AG04449 (cell line): ENCODE results near the gene NEK11.
A peak's percentile ranks its signal among the peaks of the same experiment; 100 is the strongest.

ENCODE experiments used
- CTCF ChIA-PET: fragments of 350-600 bp; formaldehyde crosslinking; extraction: SDS; loops from one replicate; lab custom pipeline; 2021; ENCODE audit warnings: antibody characterized with exemption; lab: Yijun Ruan, JAX
- POLR2A ChIA-PET: fragments of 400-600, 350-600 bp; formaldehyde crosslinking; extraction: SDS; loops from one replicate; lab custom pipeline; 2020; ENCODE audit warnings: antibody characterized with exemption, inconsistent platforms; lab: Yijun Ruan, JAX
- DNase-seq: peaks from one replicate; pipeline ENCODE4 v3.0.0-alpha.2; 2010; ENCODE audit warnings: low read depth, low spot score
- H3K4me3 ChIP-seq: 2 replicates; pipeline ENCODE4 v1.5.1; 2011; ENCODE audit warnings: low read depth, mild to moderate bottlenecking, control low read depth, low read length
- TF ChIP-seq, protein P1 (sequence below): IDR thresholded peaks from one replicate; pipeline ENCODE4 v1.5.1; 2011; ENCODE audit warnings: mild to moderate bottlenecking, moderate library complexity, low read length, control low read depth, inconsistent platforms; ENCODE audit not compliant: insufficient read depth; ENCODE audit errors: missing control alignments

Gene NEK11

DNA sequence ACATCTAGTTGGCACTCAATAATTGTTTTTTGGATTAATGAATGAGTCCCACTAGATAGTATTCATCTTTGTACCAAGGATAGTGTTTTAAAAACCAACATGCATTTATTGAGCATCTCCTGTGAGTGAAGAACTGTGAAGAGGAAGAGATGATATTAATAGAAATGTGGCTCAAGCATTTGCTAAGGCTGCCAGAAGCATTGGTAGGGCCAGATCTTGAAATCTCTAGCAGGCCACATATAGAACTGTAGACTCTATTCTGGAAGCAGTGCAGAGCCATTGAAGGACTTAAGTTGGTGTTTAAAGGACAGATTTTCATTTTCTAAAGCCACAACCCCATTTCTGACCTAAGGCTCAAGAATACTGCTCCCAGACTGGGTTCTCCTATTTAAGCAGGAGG is 99.0 kb downstream of the NEK11 start:
- TF ChIP-seq, protein P1, sequence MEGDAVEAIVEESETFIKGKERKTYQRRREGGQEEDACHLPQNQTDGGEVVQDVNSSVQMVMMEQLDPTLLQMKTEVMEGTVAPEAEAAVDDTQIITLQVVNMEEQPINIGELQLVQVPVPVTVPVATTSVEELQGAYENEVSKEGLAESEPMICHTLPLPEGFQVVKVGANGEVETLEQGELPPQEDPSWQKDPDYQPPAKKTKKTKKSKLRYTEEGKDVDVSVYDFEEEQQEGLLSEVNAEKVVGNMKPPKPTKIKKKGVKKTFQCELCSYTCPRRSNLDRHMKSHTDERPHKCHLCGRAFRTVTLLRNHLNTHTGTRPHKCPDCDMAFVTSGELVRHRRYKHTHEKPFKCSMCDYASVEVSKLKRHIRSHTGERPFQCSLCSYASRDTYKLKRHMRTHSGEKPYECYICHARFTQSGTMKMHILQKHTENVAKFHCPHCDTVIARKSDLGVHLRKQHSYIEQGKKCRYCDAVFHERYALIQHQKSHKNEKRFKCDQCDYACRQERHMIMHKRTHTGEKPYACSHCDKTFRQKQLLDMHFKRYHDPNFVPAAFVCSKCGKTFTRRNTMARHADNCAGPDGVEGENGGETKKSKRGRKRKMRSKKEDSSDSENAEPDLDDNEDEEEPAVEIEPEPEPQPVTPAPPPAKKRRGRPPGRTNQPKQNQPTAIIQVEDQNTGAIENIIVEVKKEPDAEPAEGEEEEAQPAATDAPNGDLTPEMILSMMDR = no peak
- H3K4me3 ChIP-seq = no peak overlapping the region
- CTCF ChIA-PET = no interaction called here
- POLR2A ChIA-PET = no interaction called here
- DNase-seq = no peak

DNA sequence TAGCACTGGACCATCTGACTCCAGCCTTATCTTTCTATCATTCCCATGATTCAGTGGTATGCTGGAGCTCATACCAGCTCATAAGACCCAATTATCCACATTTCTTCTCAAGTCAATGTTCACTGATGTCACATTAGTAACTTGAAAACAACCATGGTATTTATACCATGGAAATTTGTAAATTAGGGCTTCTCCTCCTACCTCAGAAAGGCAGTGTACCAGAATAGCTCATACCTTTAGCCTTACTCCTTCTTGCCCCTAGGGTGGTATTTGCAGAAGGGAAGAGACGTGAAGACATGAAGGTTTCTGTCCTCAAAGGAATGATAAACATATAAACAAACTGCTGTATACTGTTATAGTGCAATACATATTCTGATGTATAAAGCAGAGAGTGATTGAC is 114.2 kb downstream of the NEK11 start:
- ChIA-PET POLR2A (no interaction called here), CTCF (no interaction called here)
- no peak for DNase-seq
- TF ChIP-seq, protein P1 = no peak
- no peak overlapping the region for H3K4me3 ChIP-seq

DNA sequence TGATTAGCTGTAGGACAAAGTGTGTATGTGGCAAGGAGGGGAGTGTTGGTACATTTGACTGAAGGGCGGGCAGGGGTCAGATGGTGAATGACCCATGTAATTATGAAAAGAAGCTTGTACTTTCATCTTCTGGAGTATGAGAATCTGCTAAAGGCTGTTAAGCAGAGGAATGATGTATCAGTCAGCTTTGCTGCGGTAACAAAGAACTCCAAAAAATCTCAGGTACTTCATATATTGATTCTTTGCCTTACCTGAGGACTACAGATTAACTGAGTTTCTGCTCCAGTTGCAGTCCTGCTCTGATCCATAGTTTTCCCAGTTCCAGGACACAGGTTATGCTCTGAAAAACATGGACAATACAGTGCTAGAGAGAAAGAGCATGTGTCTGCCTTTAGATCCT is 115.1 kb downstream of the NEK11 start:
- no peak overlapping the region for H3K4me3 ChIP-seq
- CTCF ChIA-PET = interaction anchor here (1.0 to 1.2 kb wide), 2 partner anchors 10 to 109 kb away, joined by 3 to 6 read pairs; no protein-coding TSS in a partner anchor
- POLR2A ChIA-PET = no interaction called here
- DNase-seq = no peak
- TF ChIP-seq, protein P1 = no peak

DNA sequence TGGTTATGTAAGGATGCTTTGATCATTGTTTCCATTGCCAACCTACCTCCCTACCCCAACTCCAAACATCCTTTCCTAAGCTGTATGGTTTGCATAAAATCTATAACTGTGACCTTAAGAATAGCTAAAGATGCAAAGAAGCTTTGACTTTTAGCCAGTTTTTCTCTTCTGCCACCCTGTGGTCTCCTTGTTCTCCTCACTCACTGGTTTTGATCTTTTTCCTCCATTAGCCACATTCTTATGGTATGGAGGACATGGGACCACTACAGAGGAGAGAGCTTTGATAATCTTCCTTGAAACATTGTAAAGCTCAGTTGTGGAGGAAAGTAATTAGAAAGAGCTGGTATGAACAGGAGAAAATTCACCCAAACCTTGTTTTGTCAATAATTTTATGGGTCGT is 115.9 kb downstream of the NEK11 start:
- ChIA-PET POLR2A (no interaction called here), CTCF (interaction anchor here (1.0 to 1.5 kb wide), 7 partner anchors 10 to 110 kb away, joined by 3 to 7 read pairs (median 3); no protein-coding TSS in a partner anchor)
- TF ChIP-seq, protein P1 = peak; percentile 9
- DNase-seq = no peak
- H3K4me3 ChIP-seq = no peak overlapping the region

DNA sequence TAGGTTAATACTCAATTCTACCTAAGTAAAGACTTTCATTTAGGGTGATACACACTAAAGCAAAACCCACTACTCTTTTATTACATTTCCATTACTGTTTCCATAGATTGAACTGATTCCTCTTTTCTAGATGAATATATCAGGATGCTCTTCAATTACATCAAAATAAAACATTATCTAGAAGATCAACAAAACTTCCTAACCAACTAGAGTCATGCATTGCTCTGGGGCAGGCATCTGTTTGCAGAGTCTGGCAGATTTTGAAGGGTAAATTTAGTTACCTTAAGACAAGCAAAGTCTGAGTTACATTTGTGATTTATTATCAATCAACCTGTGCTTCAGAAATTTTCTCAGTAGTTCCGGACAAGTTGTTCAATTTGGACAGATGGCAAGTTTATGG is 117.1 kb downstream of the NEK11 start:
- ChIA-PET POLR2A (no interaction called here), CTCF (no interaction called here)
- TF ChIP-seq, protein P1 = no peak
- DNase-seq = no peak
- H3K4me3 ChIP-seq = no peak overlapping the region

DNA sequence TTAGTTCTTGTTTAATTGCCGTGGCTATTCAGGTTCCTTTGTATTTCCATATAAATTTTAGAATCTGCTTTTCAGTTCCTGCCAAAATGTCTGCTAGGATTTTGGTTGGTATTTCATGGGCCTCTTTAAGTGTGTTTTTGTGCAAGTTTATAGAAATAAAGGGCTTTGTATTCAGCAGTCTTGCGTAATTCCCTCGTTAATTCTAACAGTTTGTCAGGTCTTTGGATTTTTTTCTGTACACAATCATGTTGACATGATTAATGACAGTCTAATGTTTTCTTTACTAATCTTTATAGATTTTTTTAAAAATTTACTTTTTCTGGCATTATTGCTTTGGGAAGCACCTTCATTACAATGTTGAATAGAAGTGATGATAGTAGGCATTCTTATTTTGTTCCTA is 120.9 kb downstream of the NEK11 start:
- ChIA-PET POLR2A (no interaction called here), CTCF (no interaction called here)
- TF ChIP-seq, protein P1 = no peak
- H3K4me3 ChIP-seq = no peak overlapping the region
- DNase-seq = no peak
